K562 (cell line): Measurements from ENCODE around the gene TSPAN16. TPM values are rescaled to one million over a fixed set of nuclear protein-coding genes. Genes with fewer than 3 reads are reported as not detected.

Source experiments
- ATAC-seq: fragments of 200-7000 bp; cut with Tn5 transposase; 3 replicates; pipeline ENCODE4 v1.9.1; 2020; ENCODE audit warnings: moderate library complexity
- BruUV-seq: library from RNA; stranded (reverse); fragments of 400-500 nt; replicated peaks from 2 replicates; lab custom pipeline; 2021; lab: Mats Ljungman, UMichigan
- CTCF ChIA-PET: fragments of 300-600 bp; formaldehyde crosslinking; extraction: SDS; loops from one replicate; lab custom pipeline; 2021; ENCODE audit warnings: low intra/inter-chr PET ratio; lab: Yijun Ruan, JAX
- POLR2A ChIA-PET: fragments of 300-600, 350-650 bp; sonication (Branson Sonifier 250); formaldehyde crosslinking; extraction: SDS; loops from one replicate; lab custom pipeline; 2021; ENCODE audit warnings: antibody characterized with exemption, inconsistent platforms; lab: Yijun Ruan, JAX
- DNase-seq, 4 experiments: peaks; one replicate each; pipeline versions ENCODE4 v3.0.0 to v3.0.0-alpha.2; 2011 to 2018; ENCODE audit warnings: low spot score in 3 of 4, mixed read lengths in 3 of 4; ENCODE audit errors: extremely low read depth in 1 of 4
- FAIRE-seq: peaks from 2 replicates; lab custom pipeline; 2011; peaks lifted over from hg19 to GRCh38; lab: Jason Lieb, UNC
- H2AFZ ChIP-seq: 2 replicates; pipeline ENCODE4 v1.6.0; 2011; ENCODE audit warnings: low read depth, low read length, control low read depth, inconsistent platforms
- H3K27ac ChIP-seq: fragments of 200-600 bp; 3 replicates; pipeline ENCODE4 v1.8.0; 2011; ENCODE audit warnings: low read depth, mild to moderate bottlenecking, control low read depth, inconsistent platforms, low read length, moderate library complexity, mixed read lengths; ENCODE audit errors: extremely low read depth
- H3K27me3 ChIP-seq, 2 experiments: fragments of 300-600 bp in 1 of 2; 2 replicates in 1 of 2; 3 replicates in 1 of 2; pipeline versions ENCODE4 v1.6.0 to v1.8.0; 2011; ENCODE audit warnings: inconsistent platforms in 2 of 2, low read length in 2 of 2, mild to moderate bottlenecking in 1 of 2, mixed read lengths in 1 of 2, moderate library complexity in 1 of 2; ENCODE audit not compliant: control insufficient read depth in 2 of 2, insufficient read depth in 2 of 2
- H3K36me3 ChIP-seq: fragments of 300-600 bp; 3 replicates; pipeline ENCODE4 v1.8.0; 2011; ENCODE audit warnings: mild to moderate bottlenecking, low read length, inconsistent platforms; ENCODE audit not compliant: control insufficient read depth, insufficient read depth
- H3K4me1 ChIP-seq, 2 experiments: fragments of 200-600 bp in 1 of 2; replicated peaks in 1 of 2; 2 replicates in 1 of 2; 3 replicates in 1 of 2; pipeline versions ENCODE4 v1.5.1 to v1.8.0; 2011; ENCODE audit warnings: inconsistent platforms in 2 of 2, low read length in 2 of 2, mild to moderate bottlenecking in 1 of 2, mixed read lengths in 1 of 2, moderate library complexity in 1 of 2; ENCODE audit not compliant: control insufficient read depth in 2 of 2, insufficient read depth in 2 of 2
- H3K4me2 ChIP-seq: 2 replicates; pipeline ENCODE4 v1.6.1; 2011; ENCODE audit warnings: low read length, control low read depth, inconsistent platforms, mixed read lengths; ENCODE audit not compliant: insufficient read depth
- H3K4me3 ChIP-seq: fragments of 200-600 bp; sonication (generic), shearing (Covaris generic); 2 replicates; pipeline ENCODE4 v1.5.1; 2016; ENCODE audit warnings: control low read depth, inconsistent platforms
- H3K79me2 ChIP-seq: fragments of 200-600 bp; 3 replicates; pipeline ENCODE4 v1.8.0; 2011; ENCODE audit warnings: low read length, inconsistent platforms; ENCODE audit not compliant: control insufficient read depth, insufficient read depth
- H3K9ac ChIP-seq, 2 experiments: 2 replicates each; pipeline versions ENCODE4 v1.6.0 to v1.6.1; 2011; ENCODE audit warnings: low read depth in 2 of 2, low read length in 2 of 2, control low read depth in 1 of 2, inconsistent platforms in 1 of 2, mild to moderate bottlenecking in 1 of 2, mixed read lengths in 1 of 2; ENCODE audit not compliant: insufficient read depth in 1 of 2
- H3K9me1 ChIP-seq: one replicate; pipeline ENCODE4 v1.6.0; 2011; ENCODE audit warnings: inconsistent platforms, mild to moderate bottlenecking, low read length, moderate library complexity; ENCODE audit not compliant: control insufficient read depth, insufficient read depth
- H3K9me3 ChIP-seq: replicated peaks from 2 replicates; pipeline ENCODE4 v1.5.1; 2011; ENCODE audit warnings: low read depth, low read length, inconsistent platforms; ENCODE audit not compliant: control insufficient read depth, insufficient read depth
- H4K20me1 ChIP-seq: replicated peaks from 2 replicates; pipeline ENCODE4 v1.6.1; 2011; ENCODE audit warnings: low read length, inconsistent platforms, mixed read lengths; ENCODE audit not compliant: control insufficient read depth, insufficient read depth
- CBFB ChIP-seq: sonication (generic); formaldehyde crosslinking; IDR thresholded peaks from 2 replicates; pipeline ENCODE4 v1.4.0; 2020; ENCODE audit warnings: mild to moderate bottlenecking, missing genetic modification reagents
- CREB5 ChIP-seq: fragments of 250-450 bp; sonication (Bioruptor Pico); IDR thresholded peaks from 2 replicates; pipeline ENCODE4 v1.5.0; 2020; ENCODE audit warnings: mild to moderate bottlenecking
- DDX20 ChIP-seq: fragments of 450-650 bp; IDR thresholded peaks from 2 replicates; pipeline ENCODE4 v1.6.1; 2016; ENCODE audit warnings: missing genetic modification characterization, low read depth, mild to moderate bottlenecking, missing compliant biosample characterization, moderate library complexity
- FOXM1 ChIP-seq, 2 experiments: fragments of 450-650 bp in 1 of 2; sonication (generic) in 1 of 2; formaldehyde crosslinking in 1 of 2; IDR thresholded peaks; 2 replicates each; pipeline versions ENCODE4 v1.6.1 to v1.9.0; 2017 to 2022; ENCODE audit warnings: low read depth in 2 of 2, mild to moderate bottlenecking in 2 of 2, missing genetic modification reagents in 1 of 2, moderate library complexity in 1 of 2
- GTF2B ChIP-seq: IDR thresholded peaks from 2 replicates; pipeline ENCODE4 v1.6.1; 2011; ENCODE audit not compliant: insufficient read length; ENCODE audit errors: extremely low read depth
- HMBOX1 ChIP-seq: sonication (generic); IDR thresholded peaks from 2 replicates; pipeline ENCODE4 v1.6.1; 2016
- HNRNPL ChIP-seq: fragments of 200-400 bp; formaldehyde crosslinking; IDR thresholded peaks from 2 replicates; pipeline ENCODE4 v1.6.1; 2017; ENCODE audit warnings: low read depth, mild to moderate bottlenecking, low read length
- LARP7 ChIP-seq: fragments of 450-650 bp; IDR thresholded peaks from 2 replicates; pipeline ENCODE4 v1.6.1; 2016
- NONO ChIP-seq, 2 experiments: fragments of 200-400 bp in 1 of 2; fragments of 450-650 bp in 1 of 2; formaldehyde crosslinking in 1 of 2; IDR thresholded peaks; 2 replicates each; pipeline ENCODE4 v1.6.1; 2017; ENCODE audit warnings: low read depth in 2 of 2, mild to moderate bottlenecking in 2 of 2, moderate library complexity in 2 of 2, low read length in 1 of 2
- POLR2A ChIP-seq: fragments of 450-650 bp; conservative IDR thresholded peaks from 2 replicates; pipeline ENCODE4 v1.6.1; 2016
- PTRF ChIP-seq: fragments of 450-650 bp; IDR thresholded peaks from 2 replicates; pipeline ENCODE4 v1.6.1; 2016; ENCODE audit warnings: mild to moderate bottlenecking, missing genetic modification characterization, missing compliant biosample characterization
- RFX1 ChIP-seq: fragments of 450-650 bp; IDR thresholded peaks from 2 replicates; pipeline ENCODE4 v1.6.1; 2016; ENCODE audit warnings: mild to moderate bottlenecking, moderate library complexity
- SMARCA5 ChIP-seq: fragments of 450-650 bp; IDR thresholded peaks from 2 replicates; pipeline ENCODE4 v1.6.1; 2016
- SPI1 ChIP-seq: IDR thresholded peaks from 2 replicates; pipeline ENCODE4 v1.6.1; 2011; ENCODE audit warnings: low read depth, low read length, control low read depth, borderline replicate concordance
- SRSF7 ChIP-seq: fragments of 200-400 bp; formaldehyde crosslinking; optimal IDR thresholded peaks from 2 replicates; pipeline ENCODE3; 2017; ENCODE audit warnings: mild to moderate bottlenecking, low read depth, low read length
- TCF7L2 ChIP-seq: fragments of 150-350 bp; IDR thresholded peaks from 2 replicates; pipeline ENCODE4 v1.6.1; 2016; ENCODE audit warnings: low read depth, mild to moderate bottlenecking, low read length, moderate library complexity
- XRCC3 ChIP-seq: fragments of 450-650 bp; IDR thresholded peaks from 2 replicates; pipeline ENCODE4 v1.6.1; 2017; ENCODE audit warnings: mild to moderate bottlenecking, moderate library complexity
- WGBS: fragments of 100-300 bp; shearing (Covaris generic); methylation state at CpG from one replicate; pipeline ENCODE4 v1.1.6; 2016; ENCODE audit warnings: low coverage, mixed read lengths; ENCODE audit not compliant: insufficient coverage; ENCODE audit errors: missing lambda C conversion rate; 5-methylcytosine and 5-hydroxymethylcytosine counted together
- in situ Hi-C: fragments of 300-500 bp; cut with MboI; formaldehyde crosslinking; loops from 4 replicates; pipeline ENCODE4 v1.15.0; 2018; ENCODE audit warnings: inconsistent platforms, mixed read lengths
- intact Hi-C: fragments of 100-400 bp; cut with micrococcal nuclease; formaldehyde crosslinking; loops from 2 replicates; pipeline ENCODE4 v1.14.2; 2022
- polyA plus RNA-seq, 8 experiments: library from polyadenylated mRNA; depleted of rRNA in 4 of 8; stranded (reverse) in 5 of 8; unstranded in 3 of 8; fragments of >200 nt; fragmentation: Nextera tagmentation in 2 of 8; fragmentation: Illumina TruSeq in 1 of 8; extraction: Ambion mirVana in 2 of 8; extraction: Trizol in 1 of 8; gene quantifications; 2 replicates each; pipeline versions ENCODE4 v1.2.1 to v1.2.3, GENCODE V29; 2011 to 2014; ENCODE audit warnings: inconsistent platforms in 1 of 8, missing spikeins in 1 of 8
- total RNA-seq, 7 experiments: library from RNA; depleted of rRNA in 6 of 7; stranded (reverse); fragments of >200 nt in 6 of 7; fragmentation: Illumina TruSeq in 2 of 7; extraction: Trizol in 2 of 7; gene quantifications; 2 replicates each; pipeline versions ENCODE4 v1.2.1 to v1.2.3, GENCODE V29; 2011 to 2021; ENCODE audit warnings: low replicate concordance in 1 of 7
- TF ChIP-seq, protein P1 (sequence below): fragments of 200-400 bp; formaldehyde crosslinking; IDR thresholded peaks from 2 replicates; pipeline ENCODE4 v1.6.1; 2017; ENCODE audit warnings: mild to moderate bottlenecking, low read depth, low read length, moderate library complexity

The TSPAN16 gene
- total and polyA plus RNA-seq, 9 of the 15 experiments (the other 6 are each of a cell fraction or from before 2014, with no cell fraction given): not detected

DNA sequence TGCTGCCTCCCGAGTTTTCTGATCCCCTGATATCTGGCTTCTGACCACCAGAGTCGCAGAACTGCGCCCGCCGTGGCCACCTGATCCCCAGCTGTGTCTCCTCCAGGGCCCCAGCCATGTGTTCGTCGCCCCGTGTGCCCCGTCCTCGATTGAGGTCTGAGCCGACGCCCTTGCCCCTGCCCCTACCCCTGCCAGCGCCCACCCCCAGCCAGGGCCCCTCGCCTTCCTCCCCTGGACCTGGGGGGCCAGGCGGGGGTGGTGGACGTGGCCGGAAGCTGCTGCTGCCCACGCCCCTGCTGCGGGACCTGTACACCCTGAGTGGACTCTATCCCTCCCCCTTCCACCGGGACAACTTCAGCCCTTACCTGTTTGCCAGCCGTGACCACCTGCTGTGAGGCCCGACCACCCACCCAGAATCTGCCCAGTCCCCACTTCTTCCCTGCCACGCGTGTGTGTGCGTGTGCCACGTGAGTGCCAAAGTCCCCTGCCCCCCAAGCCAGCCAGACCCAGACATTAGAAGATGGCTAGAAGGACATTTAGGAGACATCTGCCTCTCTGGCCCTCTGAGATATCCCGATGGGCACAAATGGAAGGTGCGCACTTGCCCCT lies 68.4 kb downstream of the TSPAN16 start (continued):
- TF ChIP-seq SPI1 (no peak), FOXM1 (IDR thresholded peaks at IDR 0.05; ENCODE audit: low read depth) (no peak), FOXM1 (CRISPR knock-in tag; IDR thresholded peaks at IDR 0.05; ENCODE audit: low read depth) (no peak), DDX20 (no peak), HNRNPL (no peak), XRCC3 (no peak), RFX1 (no peak), LARP7 (no peak), GTF2B (no peak), CBFB (no peak)

DNA sequence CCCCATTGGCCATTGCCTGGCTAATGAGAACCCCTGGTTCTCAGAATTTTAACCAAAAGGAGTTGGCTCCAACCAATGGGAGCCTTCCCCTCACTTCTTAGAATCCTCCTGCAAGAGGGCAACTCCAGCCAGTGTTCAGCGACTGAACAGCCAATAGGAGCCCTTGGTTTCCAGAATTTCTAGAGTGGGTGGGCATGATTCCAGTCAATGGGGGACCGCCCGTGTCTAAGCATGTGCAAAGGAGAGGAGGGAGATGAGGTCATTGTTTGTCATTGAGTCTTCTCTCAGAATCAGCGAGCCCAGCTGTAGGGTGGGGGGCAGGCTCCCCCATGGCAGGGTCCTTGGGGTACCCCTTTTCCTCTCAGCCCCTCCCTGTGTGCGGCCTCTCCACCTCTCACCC lies 69.0 kb downstream of the TSPAN16 start:
- CTCF ChIA-PET: no interaction called here
- TF ChIP-seq TCF7L2 (no peak), CREB5 (no peak), POLR2A (no peak), SRSF7 (no peak), HMBOX1 (no peak), PTRF (tag) (no peak), SMARCA5 (no peak), NONO (IDR thresholded peaks at IDR 0.05; ENCODE audit: low read depth in 2 of 2, low read length in 1 of 2) (no peak)
- TF ChIP-seq, protein P1, sequence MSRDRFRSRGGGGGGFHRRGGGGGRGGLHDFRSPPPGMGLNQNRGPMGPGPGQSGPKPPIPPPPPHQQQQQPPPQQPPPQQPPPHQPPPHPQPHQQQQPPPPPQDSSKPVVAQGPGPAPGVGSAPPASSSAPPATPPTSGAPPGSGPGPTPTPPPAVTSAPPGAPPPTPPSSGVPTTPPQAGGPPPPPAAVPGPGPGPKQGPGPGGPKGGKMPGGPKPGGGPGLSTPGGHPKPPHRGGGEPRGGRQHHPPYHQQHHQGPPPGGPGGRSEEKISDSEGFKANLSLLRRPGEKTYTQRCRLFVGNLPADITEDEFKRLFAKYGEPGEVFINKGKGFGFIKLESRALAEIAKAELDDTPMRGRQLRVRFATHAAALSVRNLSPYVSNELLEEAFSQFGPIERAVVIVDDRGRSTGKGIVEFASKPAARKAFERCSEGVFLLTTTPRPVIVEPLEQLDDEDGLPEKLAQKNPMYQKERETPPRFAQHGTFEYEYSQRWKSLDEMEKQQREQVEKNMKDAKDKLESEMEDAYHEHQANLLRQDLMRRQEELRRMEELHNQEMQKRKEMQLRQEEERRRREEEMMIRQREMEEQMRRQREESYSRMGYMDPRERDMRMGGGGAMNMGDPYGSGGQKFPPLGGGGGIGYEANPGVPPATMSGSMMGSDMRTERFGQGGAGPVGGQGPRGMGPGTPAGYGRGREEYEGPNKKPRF: no peak

More for the DNA sequence above, 69.0 kb downstream of the TSPAN16 start:
- Histone ChIP-seq H3K27me3 (no peaks in the 10 kb centered on the region), H4K20me1 (no peaks in the 10 kb centered on the region; the same call in 1 of the 2 replicates), H3K36me3 (peaks cover 6% of the 10 kb centered on the region; the same call in 1 of the 3 replicates), H3K4me2 (no peak overlapping the region), H3K4me1 (peaks cover 10 to 26% of the 10 kb centered on the region in 2 experiments; a peak in 4 of 5 replicates), H3K27ac (no peak overlapping the region), H3K9ac (no peak overlapping the region), H3K9me1 (peaks cover 4% of the 10 kb centered on the region), H3K79me2 (no peaks in the 10 kb centered on the region), H3K4me3 (no peak overlapping the region), H2AFZ (no peak overlapping the region), H3K9me3 (no peaks in the 10 kb centered on the region)
- DNase-seq: peak in 1 of 4 experiments; percentile 5
- WGBS: 47% methylated on average over 4 of the region's 5 CpGs
- POLR2A ChIA-PET: interaction anchor here (1.4 to 4.4 kb wide), 2 partner anchors 10 to 19 kb away, joined by 3 to 36 read pairs; partner anchors contain the start of genes CCDC159, SWSAP1 and TMEM205
- in situ Hi-C loops (no loop called here), intact Hi-C loops (no loop called here)
- no peak for ATAC-seq
- BruUV-seq: TSS peak; percentile 60
- no peak for FAIRE-seq
